Smooth muscle cell (in vitro differentiated cells): Measurements from ENCODE around the gene PXMP2. TPM values are rescaled to one million over a fixed set of nuclear protein-coding genes. Genes with fewer than 3 reads are reported as not detected.

ENCODE experiments used
- DNase-seq: peaks from one replicate; lab custom pipeline; 2025; ENCODE audit not compliant: unreplicated experiment; lab: John Stamatoyannopoulos, UW
- H2AFZ ChIP-seq: fragments of 200-600 bp; sonication (generic); 2 replicates; pipeline ENCODE4 v1.6.0; 2016; ENCODE audit warnings: antibody characterized with exemption, low read depth, mild to moderate bottlenecking
- H3F3A ChIP-seq: fragments of 200-600 bp; sonication (generic); 2 replicates; pipeline ENCODE4 v1.6.0; 2017; ENCODE audit warnings: antibody characterized with exemption, low read depth
- H3K27ac ChIP-seq: fragments of 200-600 bp; sonication (generic); 2 replicates; pipeline ENCODE4 v1.5.1; 2016; ENCODE audit warnings: low read depth, mild to moderate bottlenecking
- H3K27me3 ChIP-seq: fragments of 200-600 bp; sonication (generic); 2 replicates; pipeline ENCODE4 v1.6.1; 2016; ENCODE audit warnings: low read depth, mild to moderate bottlenecking
- H3K36me3 ChIP-seq: fragments of 200-600 bp; sonication (generic); 2 replicates; pipeline ENCODE4 v1.5.1; 2016; ENCODE audit warnings: low read depth
- H3K4me1 ChIP-seq: fragments of 200-600 bp; sonication (generic); 2 replicates; pipeline ENCODE4 v1.5.1; 2016; ENCODE audit warnings: low read depth
- H3K4me2 ChIP-seq: fragments of 200-600 bp; sonication (generic); 2 replicates; pipeline ENCODE4 v1.6.0; 2016; ENCODE audit warnings: mild to moderate bottlenecking
- H3K4me3 ChIP-seq: fragments of 200-600 bp; sonication (generic); 2 replicates; pipeline ENCODE4 v1.5.1; 2016; ENCODE audit warnings: mild to moderate bottlenecking
- H3K79me2 ChIP-seq: fragments of 200-600 bp; sonication (generic); 2 replicates; pipeline ENCODE4 v1.6.0; 2016; ENCODE audit warnings: low read depth, mild to moderate bottlenecking
- H3K9ac ChIP-seq: fragments of 200-600 bp; sonication (generic); 2 replicates; pipeline ENCODE4 v1.6.0; 2016; ENCODE audit warnings: low read depth
- H3K9me3 ChIP-seq: fragments of 200-600 bp; sonication (generic); replicated peaks from 2 replicates; pipeline ENCODE4 v1.5.1; 2016; ENCODE audit warnings: low read depth
- H4K20me1 ChIP-seq: fragments of 200-600 bp; sonication (generic); 2 replicates; pipeline ENCODE4 v1.6.0; 2016; ENCODE audit warnings: low read depth
- WGBS: methylation state at CpG from one replicate; pipeline ENCODE4 v1.1.7; 2016; ENCODE audit warnings: low lambda C conversion rate; 5-methylcytosine and 5-hydroxymethylcytosine counted together
- polyA plus RNA-seq: library from polyadenylated mRNA; unstranded; fragments of >200 nt; fragmentation: Nextera tagmentation; extraction: Ambion mirVana; gene quantifications from 2 replicates; pipeline ENCODE4 v1.2.1, GENCODE V29; 2016
- total RNA-seq: library from RNA; depleted of rRNA; stranded (reverse); fragments of >200 nt; gene quantifications from 2 replicates; pipeline ENCODE4 v1.2.3, GENCODE V29; 2014
- TF ChIP-seq, protein P1 (sequence below): fragments of 200-600 bp; sonication (generic); IDR thresholded peaks from 2 replicates; pipeline ENCODE4 v1.5.1; 2017; ENCODE audit warnings: borderline replicate concordance, mild to moderate bottlenecking, antibody characterized with exemption; ENCODE audit not compliant: insufficient read depth, poor library complexity, severe bottlenecking

PXMP2 gene
- total and polyA plus RNA-seq, 2 experiments from 2014 or later: 14.7 to 25.0 TPM

DNA sequence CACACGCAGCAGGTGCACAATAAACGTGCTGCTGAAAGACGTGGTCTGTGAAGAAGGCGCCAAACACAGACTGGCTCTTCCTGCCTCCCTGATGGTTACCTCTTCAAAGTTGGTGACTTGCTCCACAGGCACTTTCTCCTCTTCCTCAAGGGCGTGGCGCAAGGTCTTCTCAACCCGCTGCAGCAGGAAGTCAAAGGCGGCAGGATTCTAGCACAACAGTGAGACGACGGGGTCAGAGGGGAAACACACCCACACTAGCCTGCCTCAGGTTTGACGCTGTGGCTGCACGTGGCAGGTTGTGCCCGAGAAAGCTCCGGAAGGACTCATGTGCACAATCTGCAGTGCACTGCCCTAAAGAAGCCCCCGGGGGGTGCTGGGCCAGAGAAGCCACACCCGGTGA lies 15.3 kb upstream of the PXMP2 start:
- no peaks in the 10 kb centered on the region for H4K20me1 ChIP-seq
- no peak overlapping the region for H3K9ac ChIP-seq
- DNase-seq: no peak
- 96% methylated on average over 16 of the region's 16 CpGs for WGBS
- H3K36me3 ChIP-seq: no peaks in the 10 kb centered on the region
- no peaks in the 10 kb centered on the region for H3K9me3 ChIP-seq
- no peaks in the 10 kb centered on the region for H3F3A ChIP-seq
- H3K27me3 ChIP-seq: no peaks in the 10 kb centered on the region
- no peak overlapping the region for H3K4me3 ChIP-seq
- H3K4me1 ChIP-seq: no peaks in the 10 kb centered on the region
- H3K27ac ChIP-seq: no peak overlapping the region
- H2AFZ ChIP-seq: no peak overlapping the region
- TF ChIP-seq, protein P1, sequence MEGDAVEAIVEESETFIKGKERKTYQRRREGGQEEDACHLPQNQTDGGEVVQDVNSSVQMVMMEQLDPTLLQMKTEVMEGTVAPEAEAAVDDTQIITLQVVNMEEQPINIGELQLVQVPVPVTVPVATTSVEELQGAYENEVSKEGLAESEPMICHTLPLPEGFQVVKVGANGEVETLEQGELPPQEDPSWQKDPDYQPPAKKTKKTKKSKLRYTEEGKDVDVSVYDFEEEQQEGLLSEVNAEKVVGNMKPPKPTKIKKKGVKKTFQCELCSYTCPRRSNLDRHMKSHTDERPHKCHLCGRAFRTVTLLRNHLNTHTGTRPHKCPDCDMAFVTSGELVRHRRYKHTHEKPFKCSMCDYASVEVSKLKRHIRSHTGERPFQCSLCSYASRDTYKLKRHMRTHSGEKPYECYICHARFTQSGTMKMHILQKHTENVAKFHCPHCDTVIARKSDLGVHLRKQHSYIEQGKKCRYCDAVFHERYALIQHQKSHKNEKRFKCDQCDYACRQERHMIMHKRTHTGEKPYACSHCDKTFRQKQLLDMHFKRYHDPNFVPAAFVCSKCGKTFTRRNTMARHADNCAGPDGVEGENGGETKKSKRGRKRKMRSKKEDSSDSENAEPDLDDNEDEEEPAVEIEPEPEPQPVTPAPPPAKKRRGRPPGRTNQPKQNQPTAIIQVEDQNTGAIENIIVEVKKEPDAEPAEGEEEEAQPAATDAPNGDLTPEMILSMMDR: no peak
- H3K4me2 ChIP-seq: no peak overlapping the region
- H3K79me2 ChIP-seq: no peaks in the 10 kb centered on the region

DNA sequence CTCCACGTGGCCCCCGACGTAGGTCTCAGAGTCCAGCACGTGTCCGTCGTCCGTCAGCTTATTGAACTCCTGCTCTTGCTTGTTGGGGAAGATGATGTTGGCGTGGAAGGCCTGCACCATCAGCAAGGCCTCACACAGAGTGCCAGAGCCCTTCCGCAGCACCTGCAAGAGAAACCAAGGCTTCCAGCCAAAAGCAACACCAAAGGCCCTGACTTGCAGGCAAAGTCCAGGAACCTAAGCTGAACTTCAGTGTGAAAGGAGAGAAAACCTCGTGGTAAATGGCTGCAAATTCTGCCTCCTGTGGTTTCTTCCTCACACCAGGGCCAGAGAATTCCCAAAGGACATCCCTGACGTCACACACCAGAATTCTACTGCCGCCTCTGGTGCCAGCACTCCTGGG lies 14.7 kb upstream of the PXMP2 start:
- H3F3A ChIP-seq: no peaks in the 10 kb centered on the region
- H3K36me3 ChIP-seq: no peaks in the 10 kb centered on the region
- no peak for DNase-seq
- H3K4me3 ChIP-seq: no peak overlapping the region
- H3K79me2 ChIP-seq: no peaks in the 10 kb centered on the region
- H3K4me1 ChIP-seq: no peaks in the 10 kb centered on the region
- H3K27me3 ChIP-seq: no peaks in the 10 kb centered on the region
- H3K4me2 ChIP-seq: no peak overlapping the region
- WGBS: 98% methylated on average over 12 of the region's 12 CpGs
- no peak overlapping the region for H3K27ac ChIP-seq
- TF ChIP-seq, protein P1: no peak
- H2AFZ ChIP-seq: no peak overlapping the region
- H3K9me3 ChIP-seq: no peaks in the 10 kb centered on the region
- no peaks in the 10 kb centered on the region for H4K20me1 ChIP-seq
- H3K9ac ChIP-seq: no peak overlapping the region

DNA sequence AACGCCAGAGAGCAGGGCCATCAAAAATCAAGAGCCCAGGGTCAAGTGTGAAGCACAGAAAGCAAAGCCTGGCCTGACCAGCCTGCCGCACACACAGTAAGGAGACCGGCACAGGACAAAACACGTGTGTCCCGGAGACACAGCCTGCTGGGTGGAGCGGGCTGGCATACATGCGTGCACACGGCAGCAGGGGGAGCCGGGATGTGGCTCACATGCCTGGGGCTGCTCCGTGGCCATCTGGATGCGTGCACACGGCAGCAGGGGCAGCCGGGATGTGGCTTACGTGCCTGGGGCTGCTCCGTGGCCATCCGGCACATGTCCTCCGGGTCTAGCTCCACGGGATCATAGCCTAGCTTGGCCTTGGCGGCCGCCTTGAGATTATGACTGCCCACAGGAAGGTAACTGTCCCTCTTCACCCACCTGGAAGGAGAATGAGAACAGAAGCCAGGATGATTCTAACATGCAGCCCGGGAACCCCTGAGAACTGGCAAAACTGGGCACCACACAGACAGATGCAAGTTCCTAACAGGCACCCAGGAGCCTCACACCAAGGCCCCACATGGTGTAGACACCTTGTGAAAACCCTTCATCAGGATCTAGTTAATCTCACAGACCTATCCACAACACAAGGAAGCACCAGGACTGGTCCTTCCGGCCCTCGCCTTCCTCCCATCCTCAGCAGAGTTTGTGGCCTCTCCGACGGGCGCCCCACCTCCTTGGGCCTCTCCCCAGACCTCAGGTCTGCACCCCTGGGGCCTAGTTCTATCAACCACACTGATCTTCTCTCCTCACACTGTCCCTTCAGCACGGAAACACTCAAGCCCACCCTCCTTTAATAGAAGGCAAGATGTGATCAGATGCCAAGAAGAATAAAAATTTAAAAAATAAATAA lies 13.9 kb upstream of the PXMP2 start:
- Histone ChIP-seq H3K27ac (no peak overlapping the region), H3K27me3 (no peaks in the 10 kb centered on the region), H3K79me2 (no peaks in the 10 kb centered on the region), H3K4me3 (no peak overlapping the region), H3K4me1 (no peaks in the 10 kb centered on the region), H4K20me1 (no peaks in the 10 kb centered on the region), H2AFZ (no peak overlapping the region), H3F3A (no peaks in the 10 kb centered on the region), H3K9me3 (no peaks in the 10 kb centered on the region), H3K36me3 (no peaks in the 10 kb centered on the region), H3K9ac (no peak overlapping the region), H3K4me2 (no peak overlapping the region)
- DNase-seq: no peak
- TF ChIP-seq, protein P1: no peak
- 93% methylated on average over 27 of the region's 27 CpGs for WGBS

DNA sequence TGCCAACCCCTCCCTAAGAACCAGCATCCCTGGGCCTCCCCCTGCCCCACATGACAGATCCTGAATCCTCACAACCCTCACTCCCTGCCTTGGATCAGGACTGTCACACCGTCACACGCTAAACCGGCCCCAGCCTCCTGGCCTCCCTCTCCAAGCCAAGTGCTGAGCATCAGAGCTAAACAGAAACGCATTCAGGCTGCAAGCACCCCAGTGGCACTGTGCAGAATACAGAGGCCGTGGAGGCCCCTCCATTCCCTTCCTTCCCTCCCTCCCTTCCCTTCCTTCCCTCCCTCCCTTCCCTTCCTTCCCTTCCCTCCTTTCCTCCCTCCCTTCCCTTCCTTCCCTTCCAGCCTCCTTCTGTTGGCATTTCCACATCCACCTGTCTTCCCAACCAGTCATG lies 12.8 kb upstream of the PXMP2 start:
- Histone ChIP-seq H3K9me3 (no peaks in the 10 kb centered on the region), H2AFZ (no peak overlapping the region), H4K20me1 (no peaks in the 10 kb centered on the region), H3K9ac (no peak overlapping the region), H3K27ac (no peak overlapping the region), H3K4me3 (no peak overlapping the region), H3K36me3 (no peaks in the 10 kb centered on the region), H3K4me1 (no peaks in the 10 kb centered on the region), H3K4me2 (no peak overlapping the region), H3K27me3 (no peaks in the 10 kb centered on the region), H3F3A (no peaks in the 10 kb centered on the region), H3K79me2 (no peaks in the 10 kb centered on the region)
- DNase-seq: no peak
- WGBS: 96% methylated on average over 5 of the region's 5 CpGs
- TF ChIP-seq, protein P1: no peak
